GM10248 (cell line): Measurements from ENCODE around the gene RHOH.

Experiments
- CTCF ChIA-PET: fragments of 300-600 bp; sonication (Branson Sonifier 250); formaldehyde crosslinking; extraction: SDS; loops from one replicate; lab custom pipeline; 2021; ENCODE audit warnings: antibody characterized with exemption; lab: Yijun Ruan, JAX
- POLR2A ChIA-PET: fragments of 350-650 bp; sonication (Branson Sonifier 250); formaldehyde crosslinking; extraction: SDS; loops from one replicate; lab custom pipeline; 2020; ENCODE audit warnings: antibody characterized with exemption; lab: Yijun Ruan, JAX
- DNase-seq: peaks from one replicate; pipeline ENCODE4 v3.0.0; 2012; ENCODE audit errors: extremely low spot score
- TF ChIP-seq, protein P1 (sequence below): IDR thresholded peaks from 2 replicates; pipeline ENCODE4 v1.5.1; 2012; ENCODE audit warnings: mild to moderate bottlenecking, low read depth; ENCODE audit errors: extremely low read depth, missing control alignments, control extremely low read depth

RHOH gene

DNA sequence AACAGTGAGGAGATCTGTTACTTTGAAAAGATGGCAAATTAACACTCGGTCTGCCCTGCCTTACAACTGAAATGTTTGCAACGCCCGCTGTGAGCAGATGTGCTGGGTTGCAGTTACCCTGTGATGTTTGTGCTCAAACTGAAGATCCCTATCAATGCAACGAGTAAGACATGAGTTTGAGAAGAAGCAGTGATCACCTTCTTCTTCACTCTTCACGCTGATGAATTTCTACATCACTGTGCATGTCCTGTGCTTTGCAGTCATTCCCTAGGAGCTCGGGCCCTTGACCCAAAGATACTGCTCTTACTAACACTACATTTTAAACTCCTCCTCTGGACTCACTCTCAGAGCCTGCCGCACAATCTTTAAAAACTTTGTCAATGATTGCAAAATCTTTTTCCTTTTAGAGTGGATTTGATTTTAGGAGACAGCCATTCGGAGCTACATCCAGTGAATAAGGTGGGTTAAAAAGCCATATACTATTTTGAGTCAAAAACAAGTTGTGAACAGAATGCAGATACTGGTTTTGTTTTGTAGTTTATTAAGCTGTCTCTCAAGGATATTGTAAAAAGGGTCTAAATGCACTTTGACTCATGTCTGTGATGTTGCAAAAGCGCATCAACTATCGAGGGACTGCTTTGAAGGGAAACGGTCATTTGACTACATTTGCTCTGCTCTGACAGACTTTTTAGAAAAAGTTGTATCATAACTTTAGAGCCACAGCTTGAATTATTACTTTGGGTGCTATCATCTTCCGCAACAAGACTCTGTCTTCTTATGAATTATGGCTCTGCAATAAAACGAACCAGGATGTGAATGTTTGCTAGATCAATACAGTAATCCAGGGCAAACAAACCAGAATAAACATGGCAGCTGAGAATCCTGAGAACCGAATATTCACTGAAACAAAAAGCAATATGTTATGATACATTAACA lies 5.7 kb upstream of the RHOH start:
- DNase-seq, result no peak
- CTCF ChIA-PET, result interaction anchor here (1.0 to 4.5 kb wide), 8 partner anchors 9 to 126 kb away, joined by 3 to 14 read pairs (median 4); no protein-coding TSS in a partner anchor

DNA sequence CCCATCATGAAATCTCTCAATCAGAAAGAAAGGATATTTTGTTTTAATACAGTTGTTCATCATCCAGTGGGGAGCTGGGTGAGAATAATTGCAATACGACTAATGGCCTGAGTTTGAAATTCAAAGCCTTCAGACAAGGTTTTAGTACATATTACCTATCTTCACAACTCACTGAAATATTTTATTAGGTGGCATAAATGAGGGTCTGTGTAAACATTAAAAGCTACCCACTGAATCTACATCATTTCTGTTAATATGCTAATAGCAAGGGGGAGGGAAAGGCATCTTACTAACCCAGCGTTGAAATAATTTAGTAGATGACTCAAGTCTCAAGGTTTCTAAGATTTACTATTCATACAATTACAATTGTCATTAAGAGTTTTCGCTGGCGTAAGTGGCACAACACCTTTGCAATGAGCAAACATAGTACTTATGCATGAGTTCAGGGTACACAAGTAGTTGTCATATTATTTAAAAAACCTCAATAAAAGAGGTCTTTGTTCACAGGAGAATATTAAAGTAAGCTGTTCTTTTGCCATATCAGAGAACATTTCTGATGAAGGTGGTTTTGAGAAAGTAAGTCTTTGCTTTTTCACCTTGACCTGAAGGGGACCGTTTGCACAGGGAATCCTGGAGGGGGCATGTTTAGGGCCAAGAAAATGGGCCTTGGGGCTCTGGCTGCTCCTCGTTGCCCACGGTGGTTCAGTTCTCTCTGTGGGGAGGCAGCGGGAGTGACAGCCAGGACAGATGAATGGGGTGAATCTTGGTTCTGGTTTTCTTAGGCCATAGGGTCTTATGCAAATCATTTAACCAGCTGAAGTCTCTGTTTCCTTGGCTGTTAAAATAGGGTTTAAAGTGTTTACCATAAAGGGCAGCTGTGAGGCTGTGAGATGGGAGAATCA lies 4.5 kb upstream of the RHOH start:
- TF ChIP-seq, protein P1, sequence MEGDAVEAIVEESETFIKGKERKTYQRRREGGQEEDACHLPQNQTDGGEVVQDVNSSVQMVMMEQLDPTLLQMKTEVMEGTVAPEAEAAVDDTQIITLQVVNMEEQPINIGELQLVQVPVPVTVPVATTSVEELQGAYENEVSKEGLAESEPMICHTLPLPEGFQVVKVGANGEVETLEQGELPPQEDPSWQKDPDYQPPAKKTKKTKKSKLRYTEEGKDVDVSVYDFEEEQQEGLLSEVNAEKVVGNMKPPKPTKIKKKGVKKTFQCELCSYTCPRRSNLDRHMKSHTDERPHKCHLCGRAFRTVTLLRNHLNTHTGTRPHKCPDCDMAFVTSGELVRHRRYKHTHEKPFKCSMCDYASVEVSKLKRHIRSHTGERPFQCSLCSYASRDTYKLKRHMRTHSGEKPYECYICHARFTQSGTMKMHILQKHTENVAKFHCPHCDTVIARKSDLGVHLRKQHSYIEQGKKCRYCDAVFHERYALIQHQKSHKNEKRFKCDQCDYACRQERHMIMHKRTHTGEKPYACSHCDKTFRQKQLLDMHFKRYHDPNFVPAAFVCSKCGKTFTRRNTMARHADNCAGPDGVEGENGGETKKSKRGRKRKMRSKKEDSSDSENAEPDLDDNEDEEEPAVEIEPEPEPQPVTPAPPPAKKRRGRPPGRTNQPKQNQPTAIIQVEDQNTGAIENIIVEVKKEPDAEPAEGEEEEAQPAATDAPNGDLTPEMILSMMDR, result no peak
- CTCF ChIA-PET, result interaction anchor here (0.9 to 4.5 kb wide), 6 partner anchors 10 to 125 kb away, joined by 3 to 14 read pairs (median 4); no protein-coding TSS in a partner anchor
- no peak for DNase-seq
- POLR2A ChIA-PET, result interaction anchor here (0.5 to 0.7 kb wide), 3 partner anchors 23 to 43 kb away, joined by 3 read pairs; no protein-coding TSS in a partner anchor

More for the DNA sequence above, 5.7 kb upstream of the RHOH start:
- TF ChIP-seq, protein P1, result no peak
- POLR2A ChIA-PET, result interaction anchor here (0.6 to 1.8 kb wide), 2 partner anchors 9 to 45 kb away, joined by 3 to 4 read pairs; no protein-coding TSS in a partner anchor

DNA sequence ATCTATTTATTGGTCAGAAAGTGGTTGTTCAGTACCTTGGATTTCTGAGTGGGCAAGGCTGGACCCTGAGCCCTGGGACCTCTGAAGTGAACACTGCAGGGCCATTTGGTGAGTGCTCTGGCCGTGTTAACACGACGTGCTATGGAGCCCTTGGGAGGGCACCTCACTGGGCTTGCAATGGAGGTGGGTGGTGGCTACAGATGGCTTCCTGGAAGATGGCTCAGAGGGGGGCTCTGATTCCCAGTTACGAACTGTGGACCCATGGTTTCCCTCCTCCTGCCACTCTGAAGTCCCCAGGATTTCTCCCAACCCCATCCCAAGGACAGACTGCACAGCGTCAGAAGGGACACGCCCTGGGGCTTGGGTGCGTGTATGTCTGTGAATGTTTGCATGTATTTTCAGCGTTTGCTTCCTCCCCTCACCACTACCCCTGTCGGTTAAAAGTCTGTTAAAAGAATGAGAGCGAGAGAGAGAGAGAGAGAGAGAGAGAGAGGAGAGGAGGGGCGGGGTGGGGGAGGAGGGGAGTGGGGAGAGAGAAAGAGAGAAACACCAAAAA lies 3.7 kb upstream of the RHOH start:
- no peak for DNase-seq
- CTCF ChIA-PET, result interaction anchor here (1.0 to 1.3 kb wide), 4 partner anchors 23 to 124 kb away, joined by 3 to 4 read pairs (median 4); no protein-coding TSS in a partner anchor
- POLR2A ChIA-PET, result no interaction called here
- TF ChIP-seq, protein P1, result no peak

DNA sequence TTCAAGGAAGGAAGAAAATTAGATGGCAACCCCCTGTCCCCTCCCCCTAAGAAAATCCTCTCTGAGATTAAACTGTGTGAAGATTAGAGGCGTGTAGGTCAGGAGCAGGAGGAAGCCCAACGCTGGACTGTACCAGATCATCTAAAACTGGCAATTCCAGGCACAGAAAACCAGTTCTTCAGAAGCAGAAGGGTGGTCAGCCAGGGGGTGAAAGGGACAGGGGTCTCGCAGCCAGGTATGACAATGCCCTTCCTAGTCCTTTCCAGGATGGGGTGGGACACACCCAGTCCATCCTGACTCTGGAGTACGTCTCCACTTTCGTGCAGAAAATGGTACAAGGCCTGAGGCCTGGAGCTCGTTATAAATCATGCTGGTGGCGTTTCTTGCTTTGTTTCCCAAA lies 3.3 kb upstream of the RHOH start:
- POLR2A ChIA-PET, result no interaction called here
- CTCF ChIA-PET, result interaction anchor here (0.7 to 1.1 kb wide), 3 partner anchors 23 to 124 kb away, joined by 3 to 4 read pairs (median 3); no protein-coding TSS in a partner anchor
- TF ChIP-seq, protein P1, result no peak
- no peak for DNase-seq

DNA sequence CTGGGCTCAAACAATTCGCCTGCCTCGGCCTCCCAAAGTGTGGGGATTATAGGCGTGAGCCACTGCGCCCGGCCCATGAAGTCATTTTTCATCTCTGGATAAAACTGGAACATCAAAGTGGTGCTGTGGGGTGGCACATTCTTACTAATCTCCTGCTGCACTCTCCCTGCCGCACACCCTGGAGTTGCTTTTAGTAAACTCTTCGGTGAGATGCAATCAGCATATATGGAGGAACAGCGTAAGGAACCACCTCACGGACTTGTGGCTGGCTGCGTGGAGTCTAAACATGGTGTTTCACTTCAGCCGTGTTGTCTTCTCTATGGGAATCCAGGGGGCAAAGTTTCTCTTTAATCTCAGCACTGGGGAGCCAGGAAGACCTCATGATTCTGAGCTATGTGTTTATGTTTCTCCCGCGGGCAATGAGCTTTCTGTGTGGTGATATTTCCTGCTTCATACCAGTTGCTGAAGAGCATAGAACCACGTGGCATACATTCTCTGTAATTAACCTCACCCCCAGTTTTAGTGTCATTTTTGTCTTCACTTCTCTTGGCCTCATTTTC lies 2.1 kb upstream of the RHOH start:
- ChIA-PET POLR2A (interaction anchor here (0.7 to 1.5 kb wide), 2 partner anchors 9 to 65 kb away, joined by 4 to 5 read pairs; no protein-coding TSS in a partner anchor), CTCF (interaction anchor here (0.8 to 2.2 kb wide), 6 partner anchors 8 to 131 kb away, joined by 3 to 7 read pairs (median 6); no protein-coding TSS in a partner anchor)
- no peak for DNase-seq
- TF ChIP-seq, protein P1, result no peak
